HG02571 (cell line): ENCODE results near the gene AAK1.
"Not testable (repeated sequence)": the region's sequence is repeated elsewhere in the genome, so short reads cannot be mapped to it uniquely, and the experiment has no call there.

Experiments used
- ATAC-seq: cut with Tn5 transposase; IDR thresholded peaks from one replicate; pipeline ENCODE4 v1.9.1; 2021; ENCODE audit warnings: mild to moderate bottlenecking, moderate library complexity; ENCODE audit not compliant: unreplicated experiment

AAK1 gene

DNA sequence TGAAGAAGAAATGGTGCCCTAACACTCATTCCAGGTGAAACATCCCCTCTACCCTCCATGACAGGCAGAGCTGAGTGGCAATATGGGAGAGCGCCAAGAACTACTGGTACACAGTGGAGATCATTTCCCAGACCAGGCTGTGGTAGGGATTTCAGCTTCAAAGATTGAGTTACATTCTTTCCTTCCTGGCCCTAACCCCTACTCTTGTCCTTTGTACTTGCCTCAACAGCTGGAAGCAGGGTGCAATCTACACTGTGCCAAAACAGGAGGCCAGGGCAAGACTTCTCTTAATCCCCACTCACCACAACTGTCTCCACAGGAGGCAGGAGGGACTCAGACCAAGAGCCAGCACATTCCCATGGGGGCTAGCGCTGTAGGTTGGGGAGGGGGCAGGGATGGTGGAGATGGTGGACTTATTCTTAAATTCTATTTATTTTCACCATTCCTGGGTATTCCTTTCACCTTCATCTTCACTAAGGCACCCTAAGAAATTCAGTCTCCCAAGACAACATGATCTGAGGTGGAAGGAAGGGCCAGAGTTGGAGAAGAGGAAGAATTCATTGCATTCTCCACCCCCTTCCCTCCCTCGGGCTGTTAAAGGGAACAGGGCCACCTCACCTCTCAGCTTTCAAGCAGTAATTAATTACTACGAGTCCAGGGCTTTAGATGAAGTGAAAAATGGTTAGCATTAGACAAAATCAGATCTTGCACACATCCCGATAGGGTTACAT lies 65.9 kb downstream of the AAK1 start:
- ATAC-seq, result no peak

DNA sequence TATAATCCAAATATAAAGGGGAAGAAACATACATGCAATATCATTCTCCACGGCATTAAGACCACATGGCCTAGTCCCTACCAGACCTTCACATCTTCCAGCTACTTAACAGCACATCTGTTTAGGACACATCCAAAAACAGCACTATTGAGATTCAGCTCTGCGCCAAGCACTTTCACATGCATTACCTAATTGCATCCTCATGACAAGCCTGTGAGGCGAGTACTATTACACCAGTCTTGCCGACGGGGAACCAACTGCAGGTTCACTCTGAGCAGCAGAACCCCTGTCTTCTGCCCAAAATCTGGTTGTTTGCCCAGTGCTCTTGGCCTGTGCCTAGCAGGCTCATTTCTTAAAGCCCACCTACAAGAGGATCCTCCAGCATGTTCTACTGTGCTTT lies 66.7 kb downstream of the AAK1 start:
- no peak for ATAC-seq

GRCh38 chr2:69575926-69576325 lies 67.6 kb downstream of the AAK1 start:
- ATAC-seq, result no peak

DNA sequence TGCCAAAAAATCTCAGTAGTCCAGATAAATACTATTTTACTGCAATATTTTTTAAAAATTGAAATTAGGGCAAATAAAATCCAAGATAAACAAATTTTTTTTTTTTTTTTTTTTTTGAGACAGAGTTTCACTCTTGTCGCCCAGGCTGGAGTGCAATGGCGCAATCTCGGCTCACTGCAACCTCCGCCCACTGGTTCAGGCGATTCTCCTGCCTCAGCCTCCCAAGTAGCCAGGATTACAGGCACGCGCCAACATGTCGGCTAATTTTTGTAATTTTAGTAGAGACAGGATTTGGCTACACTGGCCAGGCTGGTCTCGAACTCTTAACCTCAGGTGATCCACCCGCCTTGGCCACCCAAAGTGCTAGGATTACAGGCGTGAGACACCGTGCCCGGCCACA lies 68.2 kb downstream of the AAK1 start:
- ATAC-seq, result not testable (repeated sequence)

- ATAC-seq, result no peak
Measured at GRCh38 chr2:69572641-69573040, 70.9 kb downstream of the AAK1 start.

GRCh38 chr2:69571189-69571588 lies 72.3 kb downstream of the AAK1 start:
- ATAC-seq, result no peak

- no peak for ATAC-seq
Measured at GRCh38 chr2:69570474-69570873, 73.1 kb downstream of the AAK1 start.

DNA sequence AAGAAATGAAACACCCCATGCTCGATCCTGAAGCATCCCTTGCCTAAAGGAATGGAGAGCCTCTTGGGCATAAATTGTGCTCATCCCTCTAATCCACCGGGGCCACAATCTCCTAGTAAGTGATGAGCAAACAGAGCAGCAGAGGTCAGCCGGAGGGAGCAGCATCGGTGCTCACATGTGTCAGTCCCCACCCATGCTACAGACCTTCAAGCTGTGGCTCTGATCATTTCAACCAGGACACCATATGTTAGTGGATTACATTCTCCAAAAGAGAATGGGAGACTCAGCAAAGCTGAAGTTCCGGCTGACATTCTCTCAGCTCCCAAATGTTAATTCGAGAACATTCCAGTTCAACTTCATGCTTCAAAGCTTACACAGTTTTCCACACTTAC lies 75.6 kb downstream of the AAK1 start:
- ATAC-seq, result no peak

- ATAC-seq, result no peak
Measured at GRCh38 chr2:69567157-69567908, 76.2 kb downstream of the AAK1 start.

DNA sequence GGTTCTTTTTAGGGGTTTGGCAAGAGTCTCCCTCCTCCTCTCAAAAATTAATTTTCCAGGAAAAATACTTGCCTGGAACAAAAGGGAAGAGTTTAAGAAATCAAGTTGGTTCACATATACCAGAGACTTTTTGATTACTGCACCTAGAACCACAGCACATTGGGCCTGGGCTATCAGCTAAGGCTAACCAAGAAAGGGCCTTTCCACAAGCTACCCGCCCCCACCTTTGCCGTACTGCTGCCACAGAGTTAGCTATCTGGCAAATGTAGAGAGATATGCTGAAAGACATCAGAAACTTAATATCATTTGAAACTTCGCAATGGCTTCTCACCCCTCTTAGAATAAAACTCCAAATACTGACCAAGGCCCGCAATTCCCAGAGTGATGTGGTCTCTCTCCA lies 76.9 kb downstream of the AAK1 start:
- no peak for ATAC-seq

DNA sequence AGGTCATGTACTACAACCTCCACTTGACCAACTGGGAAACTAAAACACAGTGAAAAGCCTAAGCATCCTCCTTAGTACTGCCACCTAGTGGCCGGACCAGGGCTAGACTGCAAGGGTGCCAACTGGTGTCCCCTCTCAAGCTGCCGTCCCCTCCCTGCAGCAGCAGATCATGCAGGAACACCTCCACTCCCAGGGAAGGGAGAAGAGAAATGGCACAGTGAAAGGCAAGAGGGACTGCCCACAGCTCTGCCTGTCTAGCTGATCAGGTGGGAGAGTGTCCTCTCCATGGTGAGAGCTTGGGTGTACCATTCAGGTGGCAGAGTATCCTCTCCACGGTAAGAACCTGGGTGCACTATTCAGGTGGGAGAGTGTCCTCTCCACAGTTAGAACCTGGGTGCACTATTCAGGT lies 78.1 kb downstream of the AAK1 start:
- ATAC-seq, result peak; percentile 54

GRCh38 chr2:69564604-69565003 lies 78.9 kb downstream of the AAK1 start:
- no peak for ATAC-seq

- ATAC-seq, result no peak
Measured at GRCh38 chr2:69563021-69563420, 80.5 kb downstream of the AAK1 start.

- no peak for ATAC-seq
Measured at GRCh38 chr2:69561101-69561500, 82.4 kb downstream of the AAK1 start.

GRCh38 chr2:69560147-69560482 lies 83.4 kb downstream of the AAK1 start:
- ATAC-seq, result no peak

DNA sequence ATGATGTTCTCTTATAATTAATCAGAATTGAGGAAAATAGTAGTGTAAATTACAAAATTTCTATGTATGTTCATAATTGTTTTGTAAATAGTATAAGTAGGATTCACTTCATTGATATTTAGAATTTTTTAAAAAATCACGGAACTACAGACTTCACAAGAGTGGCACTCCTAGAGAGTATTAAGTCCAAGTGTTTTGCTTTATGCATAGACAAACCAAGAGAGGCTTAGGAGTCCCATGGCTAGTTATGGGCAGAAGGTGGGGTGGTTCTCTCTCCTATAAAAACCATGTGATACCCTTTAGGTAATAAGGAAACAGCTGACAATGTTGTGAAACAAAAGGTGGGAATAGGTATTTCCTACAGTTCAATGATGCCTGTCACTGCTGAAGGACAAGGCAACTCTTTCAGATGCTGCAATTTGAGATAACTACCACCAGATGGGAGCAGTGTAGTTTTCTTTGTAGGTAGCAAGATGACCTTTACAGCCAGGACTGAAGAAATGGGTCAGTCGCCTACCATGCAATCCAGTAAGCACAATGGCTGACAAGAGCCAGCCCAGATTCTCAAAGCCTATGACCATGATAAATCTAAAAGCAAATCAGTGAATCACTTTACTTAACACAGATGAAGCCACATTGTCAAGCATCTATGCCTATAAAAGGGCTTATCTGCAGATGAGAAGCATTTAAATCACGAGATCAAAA lies 83.9 kb downstream of the AAK1 start:
- peak; percentile 66 for ATAC-seq

DNA sequence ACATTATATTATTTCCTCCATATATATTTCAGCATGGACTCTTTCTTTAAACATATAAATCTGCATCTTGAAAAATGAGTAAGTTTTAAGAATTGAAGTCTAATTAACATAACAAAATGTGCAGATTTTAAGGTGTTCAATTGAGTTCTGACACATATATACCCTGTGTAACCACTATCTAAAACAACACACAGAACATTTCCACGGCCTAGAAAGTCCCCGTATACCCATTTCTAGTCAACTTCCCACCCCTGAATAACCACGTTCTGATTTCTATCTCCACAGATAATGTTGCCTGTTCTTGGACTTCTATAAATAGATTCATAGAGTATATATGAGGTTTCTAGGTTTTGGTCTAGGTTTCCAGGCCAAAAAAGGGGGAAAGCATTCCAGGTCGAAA lies 87.5 kb downstream of the AAK1 start:
- no peak for ATAC-seq

- ATAC-seq, result no peak
Measured at GRCh38 chr2:69554981-69555380, 88.6 kb downstream of the AAK1 start.

GRCh38 chr2:69554568-69554967 lies 89.0 kb downstream of the AAK1 start:
- ATAC-seq, result no peak

DNA sequence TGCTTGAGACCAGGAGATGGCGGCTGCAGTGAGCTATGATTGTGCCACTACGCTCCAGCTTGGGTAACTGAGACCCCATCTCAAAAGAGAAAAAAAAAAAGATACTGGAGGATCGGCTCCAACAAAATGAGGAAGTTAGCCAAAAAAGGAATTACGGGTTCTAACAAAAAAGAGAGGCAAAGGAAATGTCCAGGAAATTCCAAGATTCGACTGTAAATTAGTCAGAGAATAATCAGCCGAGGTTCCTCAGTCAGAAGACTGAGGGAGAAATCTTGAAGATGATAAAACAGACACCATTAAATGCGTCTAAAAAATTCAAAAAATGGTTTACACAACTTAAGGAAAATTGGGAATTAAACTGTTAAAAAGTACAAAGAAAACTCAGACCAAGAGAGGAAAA lies 89.5 kb downstream of the AAK1 start:
- no peak for ATAC-seq

- not testable (repeated sequence) for ATAC-seq
Measured at GRCh38 chr2:69550511-69550910, 93.0 kb downstream of the AAK1 start.

- no peak for ATAC-seq
Measured at GRCh38 chr2:69549421-69549820, 94.1 kb downstream of the AAK1 start.
